ENCODE measurements around the gene TMEM9B.

Gene TMEM9B

GRCh38 chr11:8927233-8927632 is 37.0 kb downstream of the TMEM9B start:
- H3K4me1 Mint-ChIP-seq (ENCODE audit: low read depth) = no peaks in the 10 kb centered on the region
- H3K9me3 Mint-ChIP-seq = no peaks in the 10 kb centered on the region
- no peak overlapping the region for H3K27ac Mint-ChIP-seq
- no peak overlapping the region for H3K4me3 Mint-ChIP-seq
- H3K36me3 Mint-ChIP-seq (ENCODE audit: low read depth) = peaks cover 10% of the 10 kb centered on the region
- H3K27me3 Mint-ChIP-seq = no peaks in the 10 kb centered on the region

GRCh38 chr11:8926236-8926635 is 38.0 kb downstream of the TMEM9B start:
- H3K9me3 Mint-ChIP-seq = no peaks in the 10 kb centered on the region
- H3K27me3 Mint-ChIP-seq = no peaks in the 10 kb centered on the region
- H3K4me1 Mint-ChIP-seq (ENCODE audit: low read depth) = no peaks in the 10 kb centered on the region
- no peak overlapping the region for H3K27ac Mint-ChIP-seq
- H3K36me3 Mint-ChIP-seq (ENCODE audit: low read depth) = peaks cover 20% of the 10 kb centered on the region
- H3K4me3 Mint-ChIP-seq = no peak overlapping the region

GRCh38 chr11:8925711-8926110 is 38.5 kb downstream of the TMEM9B start:
- Mint-ChIP-seq H3K27me3 (no peaks in the 10 kb centered on the region), H3K4me3 (no peak overlapping the region), H3K27ac (no peak overlapping the region), H3K36me3 (ENCODE audit: low read depth) (peaks cover 22% of the 10 kb centered on the region), H3K4me1 (ENCODE audit: low read depth) (no peaks in the 10 kb centered on the region), H3K9me3 (no peaks in the 10 kb centered on the region)

- H3K27me3 Mint-ChIP-seq = no peaks in the 10 kb centered on the region
- no peak overlapping the region for H3K27ac Mint-ChIP-seq
- H3K36me3 Mint-ChIP-seq (ENCODE audit: low read depth) = peaks cover 42% of the 10 kb centered on the region
- no peak overlapping the region for H3K4me3 Mint-ChIP-seq
- H3K9me3 Mint-ChIP-seq = no peaks in the 10 kb centered on the region
- H3K4me1 Mint-ChIP-seq (ENCODE audit: low read depth) = no peaks in the 10 kb centered on the region
Measured at GRCh38 chr11:8922691-8923090, 41.6 kb downstream of the TMEM9B start.

GRCh38 chr11:8917157-8917825 is 47.0 kb downstream of the TMEM9B start:
- no peak overlapping the region for H3K4me3 Mint-ChIP-seq
- H3K4me1 Mint-ChIP-seq (ENCODE audit: low read depth) = peaks cover 23% of the 10 kb centered on the region
- no peaks in the 10 kb centered on the region for H3K27me3 Mint-ChIP-seq
- H3K9me3 Mint-ChIP-seq = no peaks in the 10 kb centered on the region
- H3K27ac Mint-ChIP-seq = no peak overlapping the region
- H3K36me3 Mint-ChIP-seq (ENCODE audit: low read depth) = peaks cover 59% of the 10 kb centered on the region

- Mint-ChIP-seq H3K4me3 (peak overlapping the region; percentile 68), H3K9me3 (no peaks in the 10 kb centered on the region), H3K27me3 (no peaks in the 10 kb centered on the region), H3K36me3 (ENCODE audit: low read depth) (peaks cover 43% of the 10 kb centered on the region), H3K4me1 (ENCODE audit: low read depth) (peaks cover 33% of the 10 kb centered on the region), H3K27ac (no peak overlapping the region)
Measured at GRCh38 chr11:8914661-8915018, 49.6 kb downstream of the TMEM9B start.

- no peaks in the 10 kb centered on the region for H3K9me3 Mint-ChIP-seq
- no peaks in the 10 kb centered on the region for H3K27me3 Mint-ChIP-seq
- peak overlapping the region; percentile 71 for H3K27ac Mint-ChIP-seq
- peak overlapping the region; percentile 68 for H3K4me3 Mint-ChIP-seq
- H3K36me3 Mint-ChIP-seq (ENCODE audit: low read depth) = peaks cover 39% of the 10 kb centered on the region
- peaks cover 34% of the 10 kb centered on the region for H3K4me1 Mint-ChIP-seq (ENCODE audit: low read depth)
Measured at GRCh38 chr11:8913961-8914660, 50.1 kb downstream of the TMEM9B start.

GRCh38 chr11:8911029-8911823 is 53.0 kb downstream of the TMEM9B start, which contains the start of gene AKIP1:
AKIP1 (plus strand) TSS chr11:8911189; CDS start chr11:8911450, 261 bp downstream.
- Mint-ChIP-seq H3K27me3 (no peaks in the 10 kb centered on the region), H3K9me3 (no peaks in the 10 kb centered on the region), H3K4me1 (ENCODE audit: low read depth) (peaks cover 52% of the 10 kb centered on the region), H3K36me3 (ENCODE audit: low read depth) (peaks cover 17% of the 10 kb centered on the region), H3K27ac (peak within 1 kb of the TSS; percentile 87), H3K4me3 (peak within 1 kb of the TSS; percentile 88)

- Mint-ChIP-seq H3K4me3 (peak overlapping the region; percentile 88), H3K9me3 (no peaks in the 10 kb centered on the region), H3K36me3 (ENCODE audit: low read depth) (peaks cover 17% of the 10 kb centered on the region), H3K27ac (no peak overlapping the region), H3K4me1 (ENCODE audit: low read depth) (peaks cover 55% of the 10 kb centered on the region), H3K27me3 (no peaks in the 10 kb centered on the region)
Measured at GRCh38 chr11:8910649-8911026, 53.6 kb downstream of the TMEM9B start.

GRCh38 chr11:8908099-8908498 is 56.1 kb downstream of the TMEM9B start:
- H3K4me3 Mint-ChIP-seq = no peak overlapping the region
- H3K27ac Mint-ChIP-seq = no peak overlapping the region
- no peaks in the 10 kb centered on the region for H3K9me3 Mint-ChIP-seq
- no peaks in the 10 kb centered on the region for H3K27me3 Mint-ChIP-seq
- H3K4me1 Mint-ChIP-seq (ENCODE audit: low read depth) = peaks cover 42% of the 10 kb centered on the region
- H3K36me3 Mint-ChIP-seq (ENCODE audit: low read depth) = peaks cover 4% of the 10 kb centered on the region

GRCh38 chr11:8907116-8907515 is 57.1 kb downstream of the TMEM9B start:
- Mint-ChIP-seq H3K4me3 (no peak overlapping the region), H3K27me3 (no peaks in the 10 kb centered on the region), H3K9me3 (no peaks in the 10 kb centered on the region), H3K27ac (no peak overlapping the region), H3K4me1 (ENCODE audit: low read depth) (peaks cover 36% of the 10 kb centered on the region), H3K36me3 (ENCODE audit: low read depth) (no peaks in the 10 kb centered on the region)

- no peak overlapping the region for H3K27ac Mint-ChIP-seq
- no peaks in the 10 kb centered on the region for H3K36me3 Mint-ChIP-seq (ENCODE audit: low read depth)
- H3K4me1 Mint-ChIP-seq (ENCODE audit: low read depth) = peaks cover 36% of the 10 kb centered on the region
- H3K4me3 Mint-ChIP-seq = no peak overlapping the region
- H3K9me3 Mint-ChIP-seq = no peaks in the 10 kb centered on the region
- H3K27me3 Mint-ChIP-seq = peaks cover 3% of the 10 kb centered on the region
Measured at GRCh38 chr11:8905528-8906165, 58.6 kb downstream of the TMEM9B start.

GRCh38 chr11:8899119-8899753 is 65.0 kb downstream of the TMEM9B start:
- Mint-ChIP-seq H3K27me3 (peaks cover 3% of the 10 kb centered on the region), H3K4me3 (no peak overlapping the region), H3K9me3 (peaks cover 11% of the 10 kb centered on the region), H3K4me1 (ENCODE audit: low read depth) (no peaks in the 10 kb centered on the region), H3K36me3 (ENCODE audit: low read depth) (peaks cover 4% of the 10 kb centered on the region), H3K27ac (no peak overlapping the region)

All from stimulated activated naive CD8-positive, alpha-beta T cell treated with anti-CD3 and anti-CD28 coated beads, Interleukin-15, Interleukin-2, amounts not matched to agents 100 ng/mL and 50 ng/mL, for 24 hours (primary cell).